GM19099 (cell line): ENCODE data around the gene MLST8.

Source experiments
- POLR2A ChIP-seq: IDR thresholded peaks from 3 replicates; pipeline ENCODE4 v1.6.1; 2011; ENCODE audit warnings: low read depth; ENCODE audit not compliant: insufficient read length; ENCODE audit errors: extremely low read depth

Gene MLST8

GRCh38 chr16:2179576-2179975, 25.7 kb upstream of the MLST8 start:
- TF ChIP-seq POLR2A, result no peak

GRCh38 chr16:2180461-2180860, 24.8 kb upstream of the MLST8 start:
- TF ChIP-seq POLR2A, result no peak

GRCh38 chr16:2180962-2181923, 24.0 kb upstream of the MLST8 start:
- TF ChIP-seq POLR2A, result no peak

GRCh38 chr16:2181952-2182351, 23.3 kb upstream of the MLST8 start:
- no peak for TF ChIP-seq POLR2A

GRCh38 chr16:2183671-2184070, 21.6 kb upstream of the MLST8 start:
- TF ChIP-seq POLR2A, result no peak

- TF ChIP-seq POLR2A, result no peak
Measured at GRCh38 chr16:2184346-2184745, 20.9 kb upstream of the MLST8 start.

GRCh38 chr16:2184962-2185361, 20.3 kb upstream of the MLST8 start:
- TF ChIP-seq POLR2A, result no peak

- no peak for TF ChIP-seq POLR2A
Measured at GRCh38 chr16:2186064-2186463, 19.2 kb upstream of the MLST8 start.

- TF ChIP-seq POLR2A, result no peak
Measured at GRCh38 chr16:2186505-2186904, 18.7 kb upstream of the MLST8 start.

- TF ChIP-seq POLR2A, result no peak
Measured at GRCh38 chr16:2187212-2187611, 18.0 kb upstream of the MLST8 start.

- no peak for TF ChIP-seq POLR2A
Measured at GRCh38 chr16:2188395-2188794, 16.9 kb upstream of the MLST8 start.

GRCh38 chr16:2189252-2189893, 15.9 kb upstream of the MLST8 start:
- TF ChIP-seq POLR2A, result no peak

GRCh38 chr16:2190002-2190658, 15.1 kb upstream of the MLST8 start:
- no peak for TF ChIP-seq POLR2A

- TF ChIP-seq POLR2A, result no peak
Measured at GRCh38 chr16:2190659-2191445, 14.4 kb upstream of the MLST8 start.

GRCh38 chr16:2191446-2191706, 13.9 kb upstream of the MLST8 start:
- no peak for TF ChIP-seq POLR2A
